Stimulated activated CD8-positive, alpha-beta memory T cell treated with anti-CD3 and anti-CD28 coated beads, Interleukin-2, amount 100 ng/mL, for 48 hours (primary cell): ENCODE measurements around the gene C19orf25.
"Not testable (repeated sequence)": the region's sequence is repeated elsewhere in the genome, so short reads cannot be mapped to it uniquely, and the experiment has no call there.

Source experiments
- DNase-seq, 2 donors: peaks; one replicate each; pipeline ENCODE4 v3.0.0-alpha.2; 2020; ENCODE audit warnings: low read depth in 2 of 2

C19orf25 gene

GRCh38 chr19:1478934-1479707 is at the start of gene C19orf25:
TSS of gene C19orf25 (minus strand) at chr19:1479215. CDS start at chr19:1478903, 312 bp downstream.
- DNase-seq: peak; percentile 88 to 93

- DNase-seq: no peak
Measured at GRCh38 chr19:1527650-1528309, 48.8 kb upstream of the C19orf25 start.

- DNase-seq: no peak
Measured at GRCh38 chr19:1526979-1527649, 48.1 kb upstream of the C19orf25 start.

- no peak for DNase-seq
Measured at GRCh38 chr19:1526066-1526778, 47.2 kb upstream of the C19orf25 start.

GRCh38 chr19:1525343-1525742 is 46.3 kb upstream of the C19orf25 start:
- no peak for DNase-seq

GRCh38 chr19:1524972-1525325 is 45.9 kb upstream of the C19orf25 start:
- DNase-seq: no peak

GRCh38 chr19:1524287-1524971 is 45.4 kb upstream of the C19orf25 start:
- DNase-seq: no peak

- DNase-seq: no peak
Measured at GRCh38 chr19:1523412-1524286, 44.6 kb upstream of the C19orf25 start, which contains the start of gene PLK5. TSS of gene PLK5 (plus strand) at chr19:1524077. CDS start at chr19:1526997, 2,920 bp downstream.

- DNase-seq: no peak
Measured at GRCh38 chr19:1522838-1523237, 43.8 kb upstream of the C19orf25 start.

- no peak for DNase-seq
Measured at GRCh38 chr19:1522061-1522460, 43.0 kb upstream of the C19orf25 start.

- no peak for DNase-seq
Measured at GRCh38 chr19:1521636-1522035, 42.6 kb upstream of the C19orf25 start.

GRCh38 chr19:1520203-1520780 is 41.3 kb upstream of the C19orf25 start:
- DNase-seq: no peak

- DNase-seq: not testable (repeated sequence)
Measured at GRCh38 chr19:1519802-1520201, 40.8 kb upstream of the C19orf25 start.

- DNase-seq: no peak
Measured at GRCh38 chr19:1518471-1518870, 39.5 kb upstream of the C19orf25 start.

- no peak for DNase-seq
Measured at GRCh38 chr19:1516395-1516753, 37.4 kb upstream of the C19orf25 start.

- no peak for DNase-seq
Measured at GRCh38 chr19:1514986-1515721, 36.1 kb upstream of the C19orf25 start.

- DNase-seq: no peak
Measured at GRCh38 chr19:1514295-1514661, 35.3 kb upstream of the C19orf25 start.

GRCh38 chr19:1513499-1514294 is 34.7 kb upstream of the C19orf25 start:
- peak; percentile 63 to 67 for DNase-seq
